ENCODE results near the gene MROH7. TPM values are rescaled to one million over a fixed set of nuclear protein-coding genes. Genes with fewer than 3 reads are reported as not detected.

The MROH7 gene
- 7.9 TPM for total RNA-seq

GRCh38 chr1:54640863-54641836 is at the start of gene MROH7:
Gene MROH7, plus strand, starts transcription at chr1:54641786. Its CDS starts 11,141 bp downstream, at chr1:54652927.

GRCh38 chr1:54623216-54624007 is 18.2 kb upstream of the MROH7 start, which contains the start of gene FAM151A:
Gene FAM151A, minus strand, starts transcription at chr1:54623525. Its CDS starts 130 bp downstream, at chr1:54623395.

GRCh38 chr1:54715493-54716298 is 74.1 kb downstream of the MROH7 start, which contains the start of gene TTC4:
Gene TTC4, plus strand, starts transcription at chr1:54715861. Its CDS starts 48 bp downstream, at chr1:54715909.

Other genes with a start within 250 kb of the MROH7 start
- gene SSBP3, start 235.4 kb upstream of the MROH7 start, total RNA-seq: 61.7 TPM
- gene ACOT11, start 93.6 kb upstream of the MROH7 start, total RNA-seq: 29.4 TPM
- 9.3 TPM for gene FAM151A, start 18.3 kb upstream of the MROH7 start, total RNA-seq
- 31.1 TPM for gene TTC4, start 74.1 kb downstream of the MROH7 start, total RNA-seq
- 8.5 TPM for gene PARS2, start 122.7 kb downstream of the MROH7 start, total RNA-seq
- 6.8 TPM for gene TTC22, start 159.5 kb downstream of the MROH7 start, total RNA-seq
- gene DHCR24, start 245.4 kb downstream of the MROH7 start, total RNA-seq: 36.1 TPM

Measured in metanephros (tissue), 1 donor.